H1 (cell line): ENCODE results near the gene TAS2R40. TPM values are rescaled to one million over a fixed set of nuclear protein-coding genes. Genes with fewer than 3 reads are reported as not detected.

Experiments
- CTCF ChIA-PET: fragments of 300-600 bp; sonication (Branson Sonifier 250); formaldehyde crosslinking; loops from one replicate; lab custom pipeline; 2021; ENCODE audit not compliant: partially characterized antibody; lab: Charles Lee
- POLR2A ChIA-PET: fragments of 300-600 bp; sonication (Branson Sonifier 250); formaldehyde crosslinking; loops from one replicate; lab custom pipeline; 2021; ENCODE audit warnings: inconsistent platforms; ENCODE audit not compliant: partially characterized antibody; lab: Charles Lee
- DNase-seq, 2 experiments: peaks; one replicate each; pipeline versions ENCODE4 v3.0.0 to v3.0.0-alpha.2; 2010 to 2022; ENCODE audit warnings: low spot score in 2 of 2, low read depth in 1 of 2, mixed read lengths in 1 of 2
- FAIRE-seq: peaks from 2 replicates; lab custom pipeline; 2011; peaks lifted over from hg19 to GRCh38; lab: Jason Lieb, UNC
- H2AFZ ChIP-seq: 2 replicates; pipeline ENCODE4 v1.8.1; 2012; ENCODE audit warnings: low read length, inconsistent platforms
- H2AK5ac ChIP-seq: 2 replicates; pipeline ENCODE4 v1.6.1; 2013; ENCODE audit warnings: low read depth, low read length
- H2BK120ac ChIP-seq: replicated peaks from 2 replicates; pipeline ENCODE3; 2013; ENCODE audit warnings: low read depth, low read length, inconsistent platforms
- H2BK12ac ChIP-seq: 2 replicates; pipeline ENCODE4 v1.6.1; 2013; ENCODE audit warnings: low read depth, low read length
- H2BK15ac ChIP-seq: 2 replicates; pipeline ENCODE4 v1.6.1; 2013; ENCODE audit warnings: low read length
- H2BK20ac ChIP-seq: 2 replicates; pipeline ENCODE4 v1.6.1; 2013; ENCODE audit warnings: low read length
- H2BK5ac ChIP-seq: 2 replicates; pipeline ENCODE4 v1.6.1; 2013; ENCODE audit warnings: low read depth, low read length
- H3K14ac ChIP-seq: 2 replicates; pipeline ENCODE4 v1.6.1; 2013; ENCODE audit warnings: inconsistent platforms; ENCODE audit not compliant: insufficient read length
- H3K18ac ChIP-seq: 2 replicates; pipeline ENCODE4 v1.6.1; 2013; ENCODE audit warnings: low read length; ENCODE audit errors: extremely low read depth
- H3K23ac ChIP-seq: 2 replicates; pipeline ENCODE4 v1.6.1; 2013; ENCODE audit warnings: inconsistent platforms; ENCODE audit not compliant: insufficient read length
- H3K23me2 ChIP-seq: 2 replicates; pipeline ENCODE4 v1.6.1; 2013; ENCODE audit warnings: low read depth, low read length
- H3K27ac ChIP-seq: 2 replicates; pipeline ENCODE4 v1.6.1; 2011; ENCODE audit warnings: low read depth, low read length, inconsistent platforms
- H3K27me3 ChIP-seq, 4 experiments: replicated peaks in 1 of 4; 1 replicate in 1 of 4; 2 replicates in 3 of 4; pipeline versions ENCODE4 v1.6.1 to v1.8.1; 2011 to 2013; ENCODE audit warnings: low read length in 3 of 4, mild to moderate bottlenecking in 3 of 4, inconsistent platforms in 2 of 4, mixed read lengths in 2 of 4, moderate library complexity in 1 of 4; ENCODE audit not compliant: control insufficient read depth in 3 of 4, insufficient read depth in 3 of 4; ENCODE audit errors: extremely low read depth in 1 of 4
- H3K36me3 ChIP-seq, 4 experiments: 2 replicates each; pipeline versions ENCODE4 v1.6.1 to v1.8.1; 2011 to 2013; ENCODE audit warnings: mild to moderate bottlenecking in 4 of 4, low read length in 3 of 4, moderate library complexity in 2 of 4, control low read depth in 1 of 4, inconsistent platforms in 1 of 4; ENCODE audit not compliant: insufficient read depth in 4 of 4, control insufficient read depth in 2 of 4
- H3K4ac ChIP-seq: replicated peaks from 2 replicates; pipeline ENCODE3; 2013; ENCODE audit warnings: low read length, low read depth, mixed read lengths, inconsistent platforms; ENCODE audit not compliant: insufficient read length
- H3K4me1 ChIP-seq, 4 experiments: replicated peaks in 1 of 4; 1 replicate in 1 of 4; 2 replicates in 3 of 4; pipeline versions ENCODE4 v1.6.1 to v1.8.1; 2011 to 2013; ENCODE audit warnings: low read length in 3 of 4, inconsistent platforms in 2 of 4, mixed read lengths in 1 of 4; ENCODE audit not compliant: insufficient read depth in 4 of 4, control insufficient read depth in 3 of 4
- H3K4me2 ChIP-seq, 2 experiments: 2 replicates each; pipeline versions ENCODE4 v1.6.1 to v1.8.1; 2011 to 2013; ENCODE audit warnings: low read depth in 2 of 2, low read length in 2 of 2, control low read depth in 1 of 2, inconsistent platforms in 1 of 2, mild to moderate bottlenecking in 1 of 2; ENCODE audit not compliant: insufficient read depth in 1 of 2
- H3K4me3 ChIP-seq, 4 experiments: fragments of 200-600, 300-600 bp in 1 of 4; sonication (generic), shearing (Covaris generic), sonication (Bioruptor Twin) in 1 of 4; 2 replicates each; pipeline versions ENCODE4 v1.5.1 to v1.8.1; 2011 to 2016; ENCODE audit warnings: low read length in 4 of 4, low read depth in 3 of 4, control low read depth in 2 of 4, inconsistent platforms in 2 of 4, mild to moderate bottlenecking in 2 of 4, mixed read lengths in 1 of 4, moderate library complexity in 1 of 4; ENCODE audit not compliant: insufficient read depth in 2 of 4; ENCODE audit errors: extremely low read depth in 1 of 4
- H3K56ac ChIP-seq: replicated peaks from 2 replicates; pipeline ENCODE3; 2013; ENCODE audit warnings: low read depth, mild to moderate bottlenecking, mixed read lengths, low read length, inconsistent platforms; ENCODE audit not compliant: insufficient read length
- H3K79me1 ChIP-seq: 2 replicates; pipeline ENCODE4 v1.6.1; 2013; ENCODE audit warnings: low read depth, low read length, control low read depth
- H3K79me2 ChIP-seq, 2 experiments: 2 replicates each; pipeline versions ENCODE4 v1.6.1 to v1.8.1; 2012 to 2013; ENCODE audit warnings: low read length in 2 of 2, mild to moderate bottlenecking in 2 of 2, inconsistent platforms in 1 of 2; ENCODE audit not compliant: insufficient read depth in 2 of 2, control insufficient read depth in 1 of 2
- H3K9ac ChIP-seq, 4 experiments: replicated peaks in 1 of 4; 1 replicate in 1 of 4; 2 replicates in 3 of 4; pipeline versions ENCODE4 v1.6.1 to v1.8.1; 2011 to 2013; ENCODE audit warnings: low read depth in 3 of 4, low read length in 3 of 4, control low read depth in 2 of 4, mild to moderate bottlenecking in 2 of 4, moderate library complexity in 2 of 4, inconsistent platforms in 1 of 4; ENCODE audit errors: extremely low read depth in 1 of 4
- H3K9me3 ChIP-seq, 2 experiments: 2 replicates each; pipeline versions ENCODE4 v1.6.1 to v1.8.1; 2012 to 2013; ENCODE audit warnings: mild to moderate bottlenecking in 2 of 2, moderate library complexity in 2 of 2, control low read depth in 1 of 2, inconsistent platforms in 1 of 2, low read depth in 1 of 2, low read length in 1 of 2, mixed read lengths in 1 of 2; ENCODE audit not compliant: insufficient read depth in 2 of 2
- H4K20me1 ChIP-seq, 2 experiments: replicated peaks in 1 of 2; 2 replicates each; pipeline versions ENCODE3 to v1.8.1; 2011 to 2013; ENCODE audit warnings: inconsistent platforms in 2 of 2, low read length in 2 of 2, mild to moderate bottlenecking in 1 of 2; ENCODE audit not compliant: insufficient read depth in 2 of 2, control insufficient read depth in 1 of 2
- H4K5ac ChIP-seq: 2 replicates; pipeline ENCODE4 v1.6.1; 2013; ENCODE audit warnings: low read length, low read depth, mixed read lengths, inconsistent platforms; ENCODE audit not compliant: insufficient read length
- H4K8ac ChIP-seq: 2 replicates; pipeline ENCODE4 v1.8.0; 2013; ENCODE audit warnings: mild to moderate bottlenecking, moderate library complexity, low read length, inconsistent platforms; ENCODE audit not compliant: insufficient read depth; ENCODE audit errors: extremely low read depth
- H4K91ac ChIP-seq: replicated peaks from 2 replicates; pipeline ENCODE3; 2013; ENCODE audit warnings: low read length, mixed read lengths, inconsistent platforms; ENCODE audit not compliant: insufficient read length
- CEBPB ChIP-seq: IDR thresholded peaks from 2 replicates; pipeline ENCODE4 v1.6.1; 2012; ENCODE audit warnings: low read depth, low read length
- CHD1 ChIP-seq: IDR thresholded peaks from 2 replicates; pipeline ENCODE4 v1.6.1; 2012; ENCODE audit warnings: low read depth, low read length, improper control_type of control experiment
- CHD2 ChIP-seq: IDR thresholded peaks from 2 replicates; pipeline ENCODE4 v1.6.1; 2012; ENCODE audit warnings: low read length, improper control_type of control experiment
- KDM4A ChIP-seq: IDR thresholded peaks from one replicate; pipeline ENCODE4 v1.7.1; 2012; ENCODE audit warnings: low read depth, mild to moderate bottlenecking, moderate library complexity, low read length, inconsistent platforms; ENCODE audit not compliant: severe bottlenecking
- NRF1 ChIP-seq: IDR thresholded peaks from 2 replicates; pipeline ENCODE4 v1.6.1; 2011; ENCODE audit warnings: mild to moderate bottlenecking, low read depth, low read length, improper control_type of control experiment
- POU5F1 ChIP-seq: IDR thresholded peaks from 2 replicates; pipeline ENCODE4 v1.6.1; 2011; ENCODE audit warnings: low read depth, mild to moderate bottlenecking, low read length, moderate library complexity
- SIN3A ChIP-seq, 2 experiments: IDR thresholded peaks in 1 of 2; conservative IDR thresholded peaks in 1 of 2; 2 replicates each; pipeline ENCODE4 v1.6.1; 2011 to 2012; ENCODE audit warnings: low read length in 2 of 2, improper control_type of control experiment in 1 of 2, low read depth in 1 of 2, mild to moderate bottlenecking in 1 of 2
- SP1 ChIP-seq: IDR thresholded peaks from 2 replicates; pipeline ENCODE4 v1.6.1; 2011; ENCODE audit warnings: low read depth, low read length
- SP2 ChIP-seq: IDR thresholded peaks from 2 replicates; pipeline ENCODE4 v1.6.1; 2012; ENCODE audit warnings: mild to moderate bottlenecking, low read length, inconsistent platforms
- TEAD4 ChIP-seq: IDR thresholded peaks from 2 replicates; pipeline ENCODE4 v1.6.1; 2012; ENCODE audit warnings: low read depth, low read length, inconsistent platforms, mixed read lengths
- WGBS, 2 experiments: shearing (Covaris generic) in 1 of 2; methylation state at CpG; one replicate each; pipeline versions ENCODE4 v1.1.6 to v1.1.7; 2013 to 2015; ENCODE audit warnings: low lambda C conversion rate in 2 of 2, mixed read lengths in 2 of 2, inconsistent platforms in 1 of 2, low coverage in 1 of 2, missing lambda C conversion rate in 1 of 2; ENCODE audit not compliant: insufficient replicate concordance in 2 of 2, insufficient coverage in 1 of 2, insufficient read length in 1 of 2; ENCODE audit errors: extremely low coverage in 1 of 2, missing lambda C conversion rate in 1 of 2; 5-methylcytosine and 5-hydroxymethylcytosine counted together
- polyA plus RNA-seq, 7 experiments: library from polyadenylated mRNA; depleted of rRNA in 3 of 7; stranded (reverse) in 5 of 7; unstranded in 2 of 7; fragments of >200 nt in 5 of 7; fragments of 200-250 nt in 2 of 7; gene quantifications; 1 replicate in 5 of 7; 2 replicates in 1 of 7; 4 replicates in 1 of 7; pipeline versions ENCODE4 v1.2.1 to v1.2.3, GENCODE V29; 2011 to 2013; ENCODE audit warnings: missing spikeins in 2 of 7, mixed read lengths in 2 of 7
- total RNA-seq: library from RNA; stranded (reverse); fragmentation: NEBNext Ultra II Directional; extraction: Animal tissue kit (Norgen Biotek cat#: 25700); gene quantifications from 2 replicates; pipeline ENCODE4 v1.2.1, GENCODE V29; 2021
- TF ChIP-seq, protein P1 (sequence below): IDR thresholded peaks from 2 replicates; pipeline ENCODE4 v1.6.1; 2012; ENCODE audit warnings: low read length, inconsistent platforms

The TAS2R40 gene
- total and polyA plus RNA-seq, 2 of the 8 experiments (the other 6 are each of a cell fraction or from before 2014, with no cell fraction given): not detected

DNA sequence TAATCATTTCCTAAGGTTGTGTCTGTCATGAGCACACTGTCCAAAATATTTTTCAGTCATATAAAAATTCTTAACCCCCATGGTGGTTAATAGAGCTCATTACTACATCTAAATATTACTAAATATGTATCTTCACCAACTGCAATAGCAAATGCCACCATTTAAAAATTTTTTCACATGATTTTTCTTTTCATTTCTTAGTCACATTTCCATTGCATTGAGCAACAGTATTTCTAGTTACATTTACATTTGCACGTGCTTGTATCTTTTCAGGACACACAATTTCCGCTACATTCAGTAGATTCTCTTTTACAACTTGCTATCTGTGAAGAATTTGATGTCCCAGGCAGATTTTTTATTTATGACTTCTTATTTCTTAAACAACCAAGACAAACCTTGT lies 5.2 kb upstream of the TAS2R40 start:
- DNase-seq (no peak), FAIRE-seq (no peak)
- Histone ChIP-seq H3K4me1 (no peaks in the 10 kb centered on the region), H2BK120ac (no peak overlapping the region), H2BK15ac (no peak overlapping the region), H3K23ac (no peak overlapping the region), H3K9me3 (0 out of 4 replicates have a peak, but pooled peaks cover 0 to 1% of the 10 kb centered on the region in 2 experiments), H3K27ac (no peak overlapping the region), H2BK20ac (no peak overlapping the region), H3K4me3 (no peak overlapping the region), H3K18ac (no peak overlapping the region), H3K9ac (no peak overlapping the region), H2AK5ac (no peak overlapping the region), H3K36me3 (no peaks in the 10 kb centered on the region), H3K79me2 (no peaks in the 10 kb centered on the region), H4K5ac (no peak overlapping the region), H2BK12ac (no peak overlapping the region), H3K56ac (no peak overlapping the region), H3K27me3 (no peaks in the 10 kb centered on the region), H3K14ac (no peak overlapping the region), H3K4ac (no peak overlapping the region), H3K23me2 (no peaks in the 10 kb centered on the region), H4K20me1 (no peaks in the 10 kb centered on the region), H2BK5ac (no peak overlapping the region), H2AFZ (no peak overlapping the region), H3K79me1 (no peaks in the 10 kb centered on the region), H3K4me2 (no peak overlapping the region), H4K8ac (no peak overlapping the region), H4K91ac (no peak overlapping the region)
- ChIA-PET POLR2A (no interaction called here), CTCF (interaction anchor here (0.8 to 11.2 kb wide), 7 partner anchors 12 to 337 kb away, joined by 3 to 480 read pairs (median 19); no protein-coding TSS in a partner anchor)
- WGBS, 2 experiments: 89% methylated on average over 2 of the region's 2 CpGs; no CpG with 5 or more reads in 1 of the 2 experiments
- TF ChIP-seq CHD2 (no peak), SIN3A (conservative IDR thresholded peaks at IDR 0.05 in 1 of 2, IDR thresholded peaks at IDR 0.05 in 1 of 2; ENCODE audit: low read depth in 1 of 2, low read length in 2 of 2) (no peak), KDM4A (no peak), CEBPB (no peak), POU5F1 (no peak), SP2 (no peak), TEAD4 (no peak), SP1 (no peak), CHD1 (no peak), NRF1 (no peak)
- TF ChIP-seq, protein P1, sequence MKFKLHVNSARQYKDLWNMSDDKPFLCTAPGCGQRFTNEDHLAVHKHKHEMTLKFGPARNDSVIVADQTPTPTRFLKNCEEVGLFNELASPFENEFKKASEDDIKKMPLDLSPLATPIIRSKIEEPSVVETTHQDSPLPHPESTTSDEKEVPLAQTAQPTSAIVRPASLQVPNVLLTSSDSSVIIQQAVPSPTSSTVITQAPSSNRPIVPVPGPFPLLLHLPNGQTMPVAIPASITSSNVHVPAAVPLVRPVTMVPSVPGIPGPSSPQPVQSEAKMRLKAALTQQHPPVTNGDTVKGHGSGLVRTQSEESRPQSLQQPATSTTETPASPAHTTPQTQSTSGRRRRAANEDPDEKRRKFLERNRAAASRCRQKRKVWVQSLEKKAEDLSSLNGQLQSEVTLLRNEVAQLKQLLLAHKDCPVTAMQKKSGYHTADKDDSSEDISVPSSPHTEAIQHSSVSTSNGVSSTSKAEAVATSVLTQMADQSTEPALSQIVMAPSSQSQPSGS: no peak
